GM13976 (cell line): ENCODE results near the gene HPCA.

Source experiments
- DNase-seq: peaks from one replicate; pipeline ENCODE4 v3.0.0; 2012; ENCODE audit warnings: low spot score
- CTCF ChIP-seq: IDR thresholded peaks from 2 replicates; pipeline ENCODE4 v1.5.1; 2012; ENCODE audit warnings: borderline replicate concordance, mild to moderate bottlenecking; ENCODE audit not compliant: insufficient read depth; ENCODE audit errors: extremely low read depth, missing control alignments, control extremely low read depth
- in situ Hi-C: fragments of 300-500 bp; cut with MboI; formaldehyde crosslinking; loops from one replicate; pipeline ENCODE4 v1.12.0; 2022; ENCODE audit warnings: low sequenced_read_pairs, mixed read lengths, inconsistent platforms; ENCODE audit not compliant: unreplicated experiment

Gene HPCA

GRCh38 chr1:32919811-32920733 lies 33.8 kb downstream of the HPCA start:
- in situ Hi-C loops = no loop called here
- no peak for DNase-seq
- TF ChIP-seq CTCF = no peak

- DNase-seq = no peak
- TF ChIP-seq CTCF = no peak
- in situ Hi-C loops = no loop called here
Measured at GRCh38 chr1:32920833-32921232, 34.5 kb downstream of the HPCA start.

GRCh38 chr1:32924881-32925344 lies 38.6 kb downstream of the HPCA start:
- DNase-seq = no peak
- TF ChIP-seq CTCF = no peak
- in situ Hi-C loops = no loop called here

GRCh38 chr1:32925403-32926162 lies 39.3 kb downstream of the HPCA start:
- in situ Hi-C loops = no loop called here
- no peak for DNase-seq
- TF ChIP-seq CTCF = no peak

- no peak for TF ChIP-seq CTCF
- no peak for DNase-seq
- in situ Hi-C loops = no loop called here
Measured at GRCh38 chr1:32926562-32926961, 40.3 kb downstream of the HPCA start.

- no peak for TF ChIP-seq CTCF
- in situ Hi-C loops = no loop called here
- DNase-seq = no peak
Measured at GRCh38 chr1:32927441-32927840, 41.1 kb downstream of the HPCA start.
